ENCODE measurements around the gene ENPP6.

The ENPP6 gene

DNA sequence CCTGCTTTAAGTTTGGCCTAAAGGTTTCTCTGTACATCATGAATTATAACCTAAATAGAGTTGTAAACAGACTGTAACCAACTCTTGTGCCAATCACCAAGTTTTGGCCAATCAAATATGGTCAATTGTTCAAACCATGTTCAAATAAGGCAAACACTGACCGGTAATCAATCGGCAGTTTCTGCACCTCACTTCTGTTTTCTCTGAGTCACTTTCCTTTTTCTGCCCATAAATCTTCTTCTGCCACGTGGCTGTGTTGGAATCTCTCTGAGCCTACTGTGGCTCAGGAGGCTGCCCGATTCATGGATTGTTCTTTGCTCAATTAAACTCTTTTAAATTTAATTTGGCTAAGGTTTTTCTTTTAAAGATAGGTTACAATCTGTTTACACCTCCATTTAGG, 16.5 kb upstream of the ENPP6 start:
- TF ChIP-seq EZH2phosphoT487 (IDR thresholded peaks at IDR 0.05; ENCODE audit: borderline replicate concordance) = no peak
- TF ChIP-seq, protein P1, sequence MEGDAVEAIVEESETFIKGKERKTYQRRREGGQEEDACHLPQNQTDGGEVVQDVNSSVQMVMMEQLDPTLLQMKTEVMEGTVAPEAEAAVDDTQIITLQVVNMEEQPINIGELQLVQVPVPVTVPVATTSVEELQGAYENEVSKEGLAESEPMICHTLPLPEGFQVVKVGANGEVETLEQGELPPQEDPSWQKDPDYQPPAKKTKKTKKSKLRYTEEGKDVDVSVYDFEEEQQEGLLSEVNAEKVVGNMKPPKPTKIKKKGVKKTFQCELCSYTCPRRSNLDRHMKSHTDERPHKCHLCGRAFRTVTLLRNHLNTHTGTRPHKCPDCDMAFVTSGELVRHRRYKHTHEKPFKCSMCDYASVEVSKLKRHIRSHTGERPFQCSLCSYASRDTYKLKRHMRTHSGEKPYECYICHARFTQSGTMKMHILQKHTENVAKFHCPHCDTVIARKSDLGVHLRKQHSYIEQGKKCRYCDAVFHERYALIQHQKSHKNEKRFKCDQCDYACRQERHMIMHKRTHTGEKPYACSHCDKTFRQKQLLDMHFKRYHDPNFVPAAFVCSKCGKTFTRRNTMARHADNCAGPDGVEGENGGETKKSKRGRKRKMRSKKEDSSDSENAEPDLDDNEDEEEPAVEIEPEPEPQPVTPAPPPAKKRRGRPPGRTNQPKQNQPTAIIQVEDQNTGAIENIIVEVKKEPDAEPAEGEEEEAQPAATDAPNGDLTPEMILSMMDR (conservative IDR thresholded peaks at IDR 0.05; ENCODE audit: low read length) = no peak
- Histone ChIP-seq H4K20me1 (ENCODE audit: insufficient read depth, low read length, poor library complexity, severe bottlenecking) (no peaks in the 10 kb centered on the region), H3K79me2 (ENCODE audit: insufficient read depth, low read length) (no peaks in the 10 kb centered on the region), H3K4me1 (ENCODE audit: insufficient read depth, low read length, poor library complexity, severe bottlenecking) (peaks cover 13% of the 10 kb centered on the region), H3K4me3 (ENCODE audit: low read length, poor library complexity, severe bottlenecking) (no peak overlapping the region), H3K36me3 (ENCODE audit: insufficient read depth, low read length) (no peaks in the 10 kb centered on the region), H3K27me3 (ENCODE audit: insufficient read depth, low read length, poor library complexity, severe bottlenecking) (no peaks in the 10 kb centered on the region), H3K4me2 (ENCODE audit: low read depth, low read length, poor library complexity, severe bottlenecking) (no peak overlapping the region), H3F3A (ENCODE audit: low read depth) (no peaks in the 10 kb centered on the region), H3K9me3 (ENCODE audit: insufficient read depth, low read depth, low read length) (no peaks in the 10 kb centered on the region), H3K9ac (ENCODE audit: low read depth, low read length, poor library complexity, severe bottlenecking) (no peak overlapping the region), H3K9me2 (replicated peaks; ENCODE audit: low read depth, low read length) (no peaks in the 10 kb centered on the region), H2AFZ (ENCODE audit: low read length) (no peak overlapping the region)

- Histone ChIP-seq H3K27me3 (ENCODE audit: insufficient read depth, low read length, poor library complexity, severe bottlenecking) (no peaks in the 10 kb centered on the region), H3K4me3 (ENCODE audit: low read length, poor library complexity, severe bottlenecking) (no peak overlapping the region), H3K4me2 (ENCODE audit: low read depth, low read length, poor library complexity, severe bottlenecking) (no peak overlapping the region), H3K79me2 (ENCODE audit: insufficient read depth, low read length) (no peaks in the 10 kb centered on the region), H2AFZ (ENCODE audit: low read length) (no peak overlapping the region), H3K36me3 (ENCODE audit: insufficient read depth, low read length) (no peaks in the 10 kb centered on the region), H3K4me1 (ENCODE audit: insufficient read depth, low read length, poor library complexity, severe bottlenecking) (peaks cover 7% of the 10 kb centered on the region), H3K9me2 (replicated peaks; ENCODE audit: low read depth, low read length) (no peaks in the 10 kb centered on the region), H3K9ac (ENCODE audit: low read depth, low read length, poor library complexity, severe bottlenecking) (no peak overlapping the region), H4K20me1 (ENCODE audit: insufficient read depth, low read length, poor library complexity, severe bottlenecking) (no peaks in the 10 kb centered on the region), H3F3A (ENCODE audit: low read depth) (no peaks in the 10 kb centered on the region), H3K9me3 (ENCODE audit: insufficient read depth, low read depth, low read length) (no peaks in the 10 kb centered on the region)
- no peak for TF ChIP-seq EZH2phosphoT487 (IDR thresholded peaks at IDR 0.05; ENCODE audit: borderline replicate concordance)
- TF ChIP-seq, protein P1 (conservative IDR thresholded peaks at IDR 0.05; ENCODE audit: low read length) = no peak
Measured at GRCh38 chr4:184232975-184233374, 15.3 kb upstream of the ENPP6 start.

DNA sequence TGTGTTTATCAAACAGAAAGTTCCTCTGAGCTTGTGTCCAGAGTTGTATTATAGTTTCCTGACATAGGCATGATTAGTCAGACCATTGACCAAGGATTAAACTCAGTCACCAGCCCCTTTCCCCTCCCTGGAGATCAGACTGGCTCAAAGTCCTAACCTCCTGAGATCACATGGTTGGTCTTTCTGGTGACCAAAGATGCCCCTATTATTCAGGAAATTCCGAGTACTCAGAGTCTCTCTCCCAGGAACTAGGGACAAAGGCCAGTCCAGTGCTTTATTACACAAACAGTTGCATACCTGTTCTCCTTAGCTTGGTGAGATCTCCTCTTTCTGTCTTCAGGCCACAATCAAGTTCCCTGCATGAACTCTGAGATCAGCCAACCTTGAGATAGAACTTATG, 14.5 kb upstream of the ENPP6 start:
- no peaks in the 10 kb centered on the region for H3K9me3 ChIP-seq (ENCODE audit: insufficient read depth, low read depth, low read length)
- H3K27me3 ChIP-seq (ENCODE audit: insufficient read depth, low read length, poor library complexity, severe bottlenecking) = no peaks in the 10 kb centered on the region
- no peaks in the 10 kb centered on the region for H3K9me2 ChIP-seq (replicated peaks; ENCODE audit: low read depth, low read length)
- H3K79me2 ChIP-seq (ENCODE audit: insufficient read depth, low read length) = no peaks in the 10 kb centered on the region
- no peak for TF ChIP-seq EZH2phosphoT487 (IDR thresholded peaks at IDR 0.05; ENCODE audit: borderline replicate concordance)
- TF ChIP-seq, protein P1 (conservative IDR thresholded peaks at IDR 0.05; ENCODE audit: low read length) = no peak
- no peak overlapping the region for H2AFZ ChIP-seq (ENCODE audit: low read length)
- H3K4me3 ChIP-seq (ENCODE audit: low read length, poor library complexity, severe bottlenecking) = no peak overlapping the region
- no peak overlapping the region for H3K4me2 ChIP-seq (ENCODE audit: low read depth, low read length, poor library complexity, severe bottlenecking)
- no peaks in the 10 kb centered on the region for H3K4me1 ChIP-seq (ENCODE audit: insufficient read depth, low read length, poor library complexity, severe bottlenecking)
- no peaks in the 10 kb centered on the region for H3K36me3 ChIP-seq (ENCODE audit: insufficient read depth, low read length)
- no peaks in the 10 kb centered on the region for H3F3A ChIP-seq (ENCODE audit: low read depth)
- no peaks in the 10 kb centered on the region for H4K20me1 ChIP-seq (ENCODE audit: insufficient read depth, low read length, poor library complexity, severe bottlenecking)
- no peak overlapping the region for H3K9ac ChIP-seq (ENCODE audit: low read depth, low read length, poor library complexity, severe bottlenecking)
